Naive B cell (primary cell): ENCODE results near the gene CMIP. TPM values are rescaled to one million over a fixed set of nuclear protein-coding genes. Genes with fewer than 3 reads are reported as not detected.
A peak's percentile ranks its signal among the peaks of the same experiment; 100 is the strongest.

ENCODE experiments used
- ATAC-seq, 2 donors: fragments of 150-1000 bp; cut with Tn5 transposase; 2 replicates each; pipeline ENCODE4 v1.10.0; 2021; ENCODE audit warnings: low read depth in 2 of 2, mild to moderate bottlenecking in 2 of 2, moderate library complexity in 2 of 2
- DNase-seq: peaks from one replicate; pipeline ENCODE4 v3.0.0; 2022
- H3K27ac Mint-ChIP-seq, 6 donors: one replicate each; pipeline ENCODE4 v1.8.0; 2020 to 2022; ENCODE audit warnings: mild to moderate bottlenecking in 6 of 6, mixed read lengths in 6 of 6, moderate library complexity in 5 of 6, inconsistent platforms in 2 of 6
- H3K27me3 Mint-ChIP-seq, 3 donors: one replicate each; pipeline ENCODE4 v1.8.0; 2021 to 2022; ENCODE audit warnings: mixed read lengths in 3 of 3, mild to moderate bottlenecking in 1 of 3
- H3K36me3 Mint-ChIP-seq, 2 donors: one replicate each; pipeline ENCODE4 v1.8.0; 2020 to 2022; ENCODE audit warnings: mixed read lengths in 2 of 2, inconsistent platforms in 1 of 2, mild to moderate bottlenecking in 1 of 2
- H3K4me1 Mint-ChIP-seq, 3 donors: one replicate each; pipeline ENCODE4 v1.8.0; 2020 to 2022; ENCODE audit warnings: mixed read lengths in 3 of 3, inconsistent platforms in 1 of 3, mild to moderate bottlenecking in 1 of 3, moderate library complexity in 1 of 3
- H3K4me3 Mint-ChIP-seq, 8 donors: one replicate each; pipeline ENCODE4 v1.8.0; 2020 to 2022; ENCODE audit warnings: mild to moderate bottlenecking in 8 of 8, mixed read lengths in 8 of 8, moderate library complexity in 8 of 8, inconsistent platforms in 2 of 8
- H3K9me3 Mint-ChIP-seq, 7 donors: one replicate each; pipeline ENCODE4 v1.8.0; 2020 to 2022; ENCODE audit warnings: mixed read lengths in 7 of 7, mild to moderate bottlenecking in 5 of 7, inconsistent platforms in 2 of 7, moderate library complexity in 1 of 7
- polyA plus RNA-seq, 6 donors: library from polyadenylated mRNA; unstranded; fragments of 300-500 nt; fragmentation: Illumina TruSeq; gene quantifications; one replicate each; pipeline ENCODE4 v1.2.3, GENCODE V29; 2021; ENCODE audit warnings: low read depth in 6 of 6

Gene CMIP
- polyA plus RNA-seq, 6 donors from 2014 or later: 0.61 to 2.5 (median 1.3) TPM

- ATAC-seq (peak in 1 of 2 donors; percentile 32), DNase-seq (no peak)
- Mint-ChIP-seq H3K36me3 (no peaks in the 10 kb centered on the region), H3K9me3 (no peaks in the 10 kb centered on the region), H3K27ac (peak overlapping the region in 5 of 6 donors; percentile 0 to 85 (median 15)), H3K4me3 (peak overlapping the region in 5 of 8 donors; percentile 3 to 48 (median 5)), H3K4me1 (peaks cover 60 to 85% (median 67%) of the 10 kb centered on the region in 3 donors), H3K27me3 (no peaks in the 10 kb centered on the region)
Measured at GRCh38 chr16:81544261-81544660, 99.7 kb downstream of the CMIP start.

GRCh38 chr16:81544700-81545271 is 100.2 kb downstream of the CMIP start:
- H3K27ac Mint-ChIP-seq: peak overlapping the region in 5 of 6 donors; percentile 0 to 85 (median 44)
- peak overlapping the region in 6 of 8 donors; percentile 0 to 48 (median 16) for H3K4me3 Mint-ChIP-seq
- DNase-seq (no peak), ATAC-seq (peak in 1 of 2 donors; percentile 23)
- no peaks in the 10 kb centered on the region for H3K9me3 Mint-ChIP-seq
- H3K36me3 Mint-ChIP-seq: no peaks in the 10 kb centered on the region
- no peaks in the 10 kb centered on the region for H3K27me3 Mint-ChIP-seq
- H3K4me1 Mint-ChIP-seq: peaks cover 59 to 85% (median 67%) of the 10 kb centered on the region in 3 donors

GRCh38 chr16:81545470-81546250 is 101.1 kb downstream of the CMIP start:
- DNase-seq: no peak
- H3K4me1 Mint-ChIP-seq: peaks cover 65 to 90% (median 71%) of the 10 kb centered on the region in 3 donors

GRCh38 chr16:81546781-81547180 is 102.2 kb downstream of the CMIP start:
- DNase-seq (no peak), ATAC-seq (no peak)
- Mint-ChIP-seq H3K27me3 (no peaks in the 10 kb centered on the region), H3K9me3 (no peaks in the 10 kb centered on the region), H3K4me3 (peak overlapping the region in 1 of 8 donors; percentile 56), H3K4me1 (peaks cover 70 to 92% (median 75%) of the 10 kb centered on the region in 3 donors), H3K36me3 (no peaks in the 10 kb centered on the region), H3K27ac (peak overlapping the region in 4 of 6 donors; percentile 37 to 97 (median 90))

More at GRCh38 chr16:81545470-81546250, 101.1 kb downstream of the CMIP start:
- H3K27me3 Mint-ChIP-seq: no peaks in the 10 kb centered on the region
- peak overlapping the region in 1 of 8 donors; percentile 40 for H3K4me3 Mint-ChIP-seq
- peak overlapping the region in 3 of 6 donors; percentile 24 to 44 (median 27) for H3K27ac Mint-ChIP-seq
- no peaks in the 10 kb centered on the region for H3K9me3 Mint-ChIP-seq
- H3K36me3 Mint-ChIP-seq: no peaks in the 10 kb centered on the region
- ATAC-seq: no peak

GRCh38 chr16:81547194-81547938 is 102.8 kb downstream of the CMIP start:
- peak overlapping the region in 4 of 6 donors; percentile 37 to 97 (median 90) for H3K27ac Mint-ChIP-seq
- peak overlapping the region in 2 of 8 donors; percentile 47 to 56 for H3K4me3 Mint-ChIP-seq
- ATAC-seq: no peak

GRCh38 chr16:81547939-81548216 is 103.3 kb downstream of the CMIP start:
- H3K36me3 Mint-ChIP-seq: peaks cover 0 to 6% of the 10 kb centered on the region in 2 donors
- no peak for ATAC-seq
- H3K27me3 Mint-ChIP-seq: no peaks in the 10 kb centered on the region
- no peak overlapping the region for H3K4me3 Mint-ChIP-seq
- H3K9me3 Mint-ChIP-seq: peaks cover 0 to 3% (median 0%) of the 10 kb centered on the region in 7 donors
- no peak overlapping the region for H3K27ac Mint-ChIP-seq
- peaks cover 66 to 91% (median 73%) of the 10 kb centered on the region in 3 donors for H3K4me1 Mint-ChIP-seq
- no peak for DNase-seq

More at GRCh38 chr16:81547194-81547938, 102.8 kb downstream of the CMIP start:
- Mint-ChIP-seq H3K9me3 (no peaks in the 10 kb centered on the region), H3K36me3 (peaks cover 0 to under 1% of the 10 kb centered on the region in 2 donors), H3K4me1 (peaks cover 66 to 91% (median 73%) of the 10 kb centered on the region in 3 donors), H3K27me3 (no peaks in the 10 kb centered on the region)
- DNase-seq: no peak

GRCh38 chr16:81548551-81548875 is 103.9 kb downstream of the CMIP start:
- H3K4me1 Mint-ChIP-seq: peaks cover 67 to 91% (median 73%) of the 10 kb centered on the region in 3 donors
- peaks cover 0 to 6% of the 10 kb centered on the region in 2 donors for H3K36me3 Mint-ChIP-seq
- no peak overlapping the region for H3K27ac Mint-ChIP-seq
- H3K9me3 Mint-ChIP-seq: peaks cover 0 to 3% (median 0%) of the 10 kb centered on the region in 7 donors
- no peak overlapping the region for H3K4me3 Mint-ChIP-seq
- DNase-seq: no peak
- no peaks in the 10 kb centered on the region for H3K27me3 Mint-ChIP-seq
- no peak for ATAC-seq

- peaks cover 0 to 6% of the 10 kb centered on the region in 2 donors for H3K36me3 Mint-ChIP-seq
- H3K27me3 Mint-ChIP-seq: no peaks in the 10 kb centered on the region
- H3K9me3 Mint-ChIP-seq: peaks cover 0 to 3% (median 0%) of the 10 kb centered on the region in 7 donors
- no peak overlapping the region for H3K4me3 Mint-ChIP-seq
- peaks cover 63 to 91% (median 73%) of the 10 kb centered on the region in 3 donors for H3K4me1 Mint-ChIP-seq
- DNase-seq (no peak), ATAC-seq (no peak)
- peak overlapping the region in 2 of 6 donors; percentile 26 to 69 for H3K27ac Mint-ChIP-seq
Measured at GRCh38 chr16:81548876-81549546, 104.4 kb downstream of the CMIP start.

- ATAC-seq (no peak), DNase-seq (no peak)
- peak overlapping the region in 2 of 6 donors; percentile 11 to 76 for H3K27ac Mint-ChIP-seq
- peaks cover 57 to 88% (median 73%) of the 10 kb centered on the region in 3 donors for H3K4me1 Mint-ChIP-seq
- peaks cover 0 to 3% (median 0%) of the 10 kb centered on the region in 7 donors for H3K9me3 Mint-ChIP-seq
- H3K4me3 Mint-ChIP-seq: no peak overlapping the region
- peaks cover 0 to 6% of the 10 kb centered on the region in 2 donors for H3K36me3 Mint-ChIP-seq
- H3K27me3 Mint-ChIP-seq: no peaks in the 10 kb centered on the region
Measured at GRCh38 chr16:81549547-81550431, 105.2 kb downstream of the CMIP start.

GRCh38 chr16:81550432-81550808 is 105.8 kb downstream of the CMIP start:
- Mint-ChIP-seq H3K27me3 (no peaks in the 10 kb centered on the region), H3K27ac (peak overlapping the region in 3 of 6 donors; percentile 45 to 86 (median 76)), H3K4me1 (peaks cover 52 to 84% (median 67%) of the 10 kb centered on the region in 3 donors), H3K36me3 (peaks cover 0 to 6% of the 10 kb centered on the region in 2 donors), H3K9me3 (peaks cover 0 to 3% (median 0%) of the 10 kb centered on the region in 7 donors), H3K4me3 (no peak overlapping the region)
- ATAC-seq (no peak), DNase-seq (no peak)

- Mint-ChIP-seq H3K4me3 (no peak overlapping the region), H3K27ac (peak overlapping the region in 3 of 6 donors; percentile 45 to 86 (median 50)), H3K9me3 (peaks cover 0 to 3% (median 0%) of the 10 kb centered on the region in 7 donors), H3K4me1 (peaks cover 49 to 80% (median 68%) of the 10 kb centered on the region in 3 donors), H3K36me3 (peaks cover 0 to 6% of the 10 kb centered on the region in 2 donors), H3K27me3 (no peaks in the 10 kb centered on the region)
- ATAC-seq (no peak), DNase-seq (no peak)
Measured at GRCh38 chr16:81551151-81551808, 106.7 kb downstream of the CMIP start.
